GM19468 (cell line): ENCODE data around the gene NEGR1.

ENCODE experiments used
- ATAC-seq: cut with Tn5 transposase; IDR thresholded peaks from one replicate; pipeline ENCODE4 v1.9.1; 2021; ENCODE audit warnings: mild to moderate bottlenecking, moderate library complexity, moderate number of reproducible peaks; ENCODE audit not compliant: unreplicated experiment; ENCODE audit errors: extremely low read depth

NEGR1 gene

DNA sequence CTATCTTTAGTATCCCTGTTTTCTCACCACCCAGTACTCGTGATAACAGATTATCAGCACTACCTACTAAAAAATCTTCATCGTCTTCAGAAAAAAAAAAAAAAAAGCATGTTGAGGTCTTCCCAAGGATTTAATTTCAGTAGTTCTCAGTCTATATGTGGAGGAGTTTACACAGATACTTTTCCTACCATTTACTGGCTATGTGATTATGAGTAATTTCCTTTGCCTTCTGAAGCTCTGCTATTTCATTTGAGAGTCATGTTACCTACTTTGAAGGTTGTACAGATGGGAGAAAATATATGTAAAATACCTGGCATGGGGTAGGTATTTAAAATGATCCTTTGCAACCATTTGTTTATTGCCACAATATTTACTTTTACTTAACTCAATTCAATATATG is 399.7 kb downstream of the NEGR1 start:
- ATAC-seq = no peak

DNA sequence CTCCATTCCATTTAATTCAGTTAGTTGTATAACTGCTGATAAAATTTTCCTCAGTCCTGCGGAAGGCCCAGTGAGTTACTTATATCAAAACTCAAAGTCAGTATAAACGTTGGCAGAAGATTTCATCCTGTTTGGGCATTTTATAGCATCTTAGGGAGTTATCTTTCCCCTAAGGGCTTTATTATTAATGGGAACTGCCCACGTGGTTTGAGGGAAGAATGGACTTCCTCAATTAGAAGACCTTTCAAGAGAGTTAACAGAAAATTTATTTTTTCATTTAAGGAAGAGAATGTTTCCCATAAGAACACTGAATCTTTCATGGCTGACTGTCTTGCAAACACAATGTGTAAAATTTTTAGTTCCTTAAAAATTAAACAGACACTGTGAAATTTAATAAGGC is 400.1 kb downstream of the NEGR1 start:
- ATAC-seq = no peak

GRCh38 chr1:71881611-71882010 is 400.7 kb downstream of the NEGR1 start:
- no peak for ATAC-seq

DNA sequence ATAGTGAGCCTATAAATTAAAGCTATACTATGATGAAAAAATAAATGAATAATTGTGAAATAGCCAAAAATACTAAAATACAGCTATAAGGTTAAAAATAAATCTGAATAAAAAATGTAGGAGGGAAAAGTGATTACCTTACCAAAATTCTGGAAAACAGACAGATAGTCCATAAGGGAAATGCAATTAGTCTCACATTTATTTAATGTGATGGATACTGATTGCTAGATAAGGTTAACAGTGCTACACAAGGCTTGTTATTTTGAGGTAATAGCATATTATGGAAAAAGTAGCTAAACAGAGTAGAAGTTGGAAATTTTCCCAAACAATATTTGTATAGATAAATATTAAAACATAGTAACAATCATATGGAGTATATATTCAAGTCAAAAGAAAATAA is 413.0 kb downstream of the NEGR1 start:
- ATAC-seq = no peak

- ATAC-seq = no peak
Measured at GRCh38 chr1:71862756-71863155, 419.6 kb downstream of the NEGR1 start.

DNA sequence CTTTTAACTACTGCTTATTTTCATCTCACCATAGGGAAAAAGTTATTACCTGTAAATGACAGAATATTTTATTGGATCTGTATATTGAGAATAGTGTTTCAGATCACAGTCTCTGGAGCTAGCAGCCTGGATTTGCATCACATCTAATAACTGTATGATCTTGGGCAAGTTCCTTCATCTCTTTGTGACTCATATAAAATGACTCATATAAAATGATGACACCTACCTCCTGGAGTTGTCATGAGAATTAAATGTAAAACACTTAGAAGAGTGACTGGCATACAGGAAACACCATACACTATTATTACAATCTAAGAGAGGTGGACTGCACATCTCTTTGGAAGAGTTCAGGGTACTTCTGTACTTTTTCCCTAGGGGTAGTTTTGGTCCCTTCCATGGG is 421.3 kb downstream of the NEGR1 start:
- no peak for ATAC-seq

DNA sequence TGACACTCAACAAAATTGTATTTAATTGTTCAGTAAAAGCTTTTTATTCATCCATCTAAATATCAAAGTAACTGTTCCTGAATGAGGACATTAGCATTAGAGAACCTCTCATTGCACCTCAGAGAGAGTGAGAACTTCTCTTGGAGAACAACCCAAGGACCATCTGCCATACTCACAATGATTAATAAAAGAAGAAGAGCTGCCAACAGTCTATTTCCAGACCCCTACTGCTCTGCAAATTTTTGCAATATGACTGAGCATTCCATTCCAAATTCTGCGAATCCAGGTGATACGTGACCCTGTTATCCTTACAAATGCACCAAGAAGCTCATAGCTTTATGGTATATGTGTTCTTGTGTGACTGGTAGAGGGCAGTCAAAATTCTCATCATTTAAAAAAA is 422.5 kb downstream of the NEGR1 start:
- ATAC-seq = no peak

- ATAC-seq = no peak
Measured at GRCh38 chr1:71857862-71858261, 424.5 kb downstream of the NEGR1 start.

- ATAC-seq = no peak
Measured at GRCh38 chr1:71853360-71853759, 429.0 kb downstream of the NEGR1 start.

GRCh38 chr1:71850936-71851335 is 431.4 kb downstream of the NEGR1 start:
- no peak for ATAC-seq

DNA sequence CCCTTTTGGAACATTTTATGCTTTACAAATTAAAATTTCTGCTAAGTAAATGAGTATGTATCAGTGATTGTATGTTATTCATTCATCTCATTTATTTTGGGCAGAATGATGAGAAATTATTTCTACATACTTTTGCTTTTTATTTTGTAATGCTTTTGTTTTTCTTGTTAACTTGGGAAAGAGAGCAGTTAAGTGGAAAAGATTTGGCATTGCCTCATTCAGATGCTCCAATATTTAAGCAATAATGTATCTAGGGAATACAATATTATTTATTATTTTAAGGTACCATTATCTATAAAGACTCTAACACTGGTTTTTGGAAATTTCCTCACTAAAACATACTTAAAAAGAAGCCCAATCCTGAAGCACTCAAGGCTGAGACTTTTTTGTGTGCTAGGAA is 431.8 kb downstream of the NEGR1 start:
- no peak for ATAC-seq

DNA sequence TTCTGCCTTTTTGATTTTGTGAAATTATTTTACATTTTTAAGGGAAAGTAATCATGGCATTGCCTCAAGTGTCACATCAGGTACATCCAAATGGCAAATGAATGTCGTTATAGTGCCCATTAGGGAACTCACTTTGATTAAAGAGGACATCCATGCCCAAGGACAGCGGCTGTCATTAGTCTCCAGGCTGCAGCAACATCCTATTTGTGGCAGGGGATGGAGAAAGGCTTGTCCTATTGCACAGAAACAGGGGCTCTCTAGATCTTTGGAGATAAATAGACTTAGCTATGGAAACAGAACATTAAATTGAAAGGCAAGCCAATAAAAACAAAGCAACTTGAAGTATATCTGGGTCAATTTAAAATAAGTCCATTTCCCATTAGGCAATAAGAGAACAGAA is 439.3 kb downstream of the NEGR1 start:
- ATAC-seq = no peak

GRCh38 chr1:71839876-71840275 is 442.5 kb downstream of the NEGR1 start:
- ATAC-seq = no peak

DNA sequence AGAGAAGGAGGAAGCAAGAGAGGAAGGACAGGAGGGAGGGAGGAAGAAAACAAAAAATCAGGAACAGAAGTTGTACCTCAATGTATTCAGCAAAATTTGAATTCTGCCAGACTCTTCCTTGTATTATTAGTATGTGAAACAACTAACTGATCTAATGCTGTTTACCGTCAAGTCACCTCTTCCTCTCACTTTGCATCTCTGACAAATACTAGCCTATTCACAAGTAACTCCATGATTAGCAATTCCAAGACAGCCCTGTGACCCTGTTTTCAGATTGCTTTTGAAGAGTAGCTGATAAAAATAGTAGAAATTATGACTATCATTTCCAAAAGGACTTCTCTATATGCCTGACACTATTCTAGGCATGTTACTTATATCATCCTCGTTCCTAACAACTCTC is 445.4 kb downstream of the NEGR1 start:
- ATAC-seq = no peak

- peak; percentile 72 for ATAC-seq
Measured at GRCh38 chr1:71835442-71835813, 446.9 kb downstream of the NEGR1 start.

- no peak for ATAC-seq
Measured at GRCh38 chr1:71834601-71835441, 447.5 kb downstream of the NEGR1 start.

DNA sequence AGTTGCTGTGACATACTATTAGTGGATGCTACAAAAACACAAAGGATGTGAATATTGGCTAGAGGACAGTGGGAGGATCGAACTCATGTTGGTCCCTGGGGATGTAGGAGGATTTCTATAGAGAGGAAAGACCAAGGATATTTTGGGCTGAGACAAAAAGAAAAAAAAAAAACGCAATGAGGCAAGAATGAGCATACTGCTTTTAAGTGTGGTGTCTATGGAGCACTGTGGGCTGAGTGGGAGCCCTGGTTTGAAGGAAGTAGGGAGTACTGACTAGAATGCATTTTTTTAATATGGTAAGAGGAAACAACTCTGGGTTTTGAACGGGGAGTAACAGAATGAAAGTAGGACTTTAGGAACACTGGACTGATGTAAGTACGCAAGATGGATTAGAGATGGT is 450.7 kb downstream of the NEGR1 start:
- ATAC-seq = no peak

DNA sequence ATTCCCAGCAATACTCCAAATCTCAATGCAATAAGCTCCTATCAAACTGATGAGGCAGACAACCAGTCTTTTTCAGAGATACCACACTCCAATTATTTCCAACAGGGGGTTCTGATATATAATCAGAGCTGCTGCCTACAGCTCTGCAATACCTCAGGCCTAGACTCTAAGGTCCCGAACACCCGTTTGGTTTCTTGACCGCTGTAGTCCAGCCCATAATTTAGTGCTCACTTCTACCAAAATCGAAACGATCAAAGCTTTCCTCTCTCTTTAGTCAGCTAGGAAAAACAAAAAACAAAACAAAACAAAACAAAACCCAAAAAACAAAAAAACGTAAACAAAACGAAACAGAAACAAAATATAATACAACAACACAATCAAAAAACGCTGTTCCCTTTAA is 453.0 kb downstream of the NEGR1 start:
- no peak for ATAC-seq

DNA sequence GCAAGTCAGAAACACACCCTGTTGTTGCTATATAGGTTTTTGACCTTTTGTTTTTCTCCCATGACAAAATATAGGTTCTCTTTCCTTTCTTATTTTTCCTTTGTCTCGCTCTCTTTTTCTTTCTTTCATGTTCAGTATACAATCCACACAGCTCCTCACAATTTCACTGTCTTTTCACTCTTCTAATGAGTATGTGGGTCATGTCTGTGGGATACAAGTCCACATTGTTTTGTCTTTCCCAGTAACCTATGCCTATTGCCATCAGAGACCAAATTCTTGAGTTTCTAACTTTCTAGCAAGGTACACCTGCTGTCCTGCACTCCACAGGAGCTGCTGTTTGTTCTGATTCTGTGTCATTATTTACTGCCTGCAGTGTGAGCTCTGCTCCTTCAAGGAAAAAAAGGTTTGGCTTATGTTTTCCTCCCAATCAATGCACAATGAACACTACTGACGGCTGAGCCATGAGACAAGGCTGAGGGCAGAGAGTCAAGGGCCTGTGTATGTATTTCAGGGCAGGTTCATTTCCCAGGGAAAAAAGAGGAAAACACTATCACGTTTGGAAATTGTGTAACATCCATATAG is 453.8 kb downstream of the NEGR1 start:
- ATAC-seq = no peak

DNA sequence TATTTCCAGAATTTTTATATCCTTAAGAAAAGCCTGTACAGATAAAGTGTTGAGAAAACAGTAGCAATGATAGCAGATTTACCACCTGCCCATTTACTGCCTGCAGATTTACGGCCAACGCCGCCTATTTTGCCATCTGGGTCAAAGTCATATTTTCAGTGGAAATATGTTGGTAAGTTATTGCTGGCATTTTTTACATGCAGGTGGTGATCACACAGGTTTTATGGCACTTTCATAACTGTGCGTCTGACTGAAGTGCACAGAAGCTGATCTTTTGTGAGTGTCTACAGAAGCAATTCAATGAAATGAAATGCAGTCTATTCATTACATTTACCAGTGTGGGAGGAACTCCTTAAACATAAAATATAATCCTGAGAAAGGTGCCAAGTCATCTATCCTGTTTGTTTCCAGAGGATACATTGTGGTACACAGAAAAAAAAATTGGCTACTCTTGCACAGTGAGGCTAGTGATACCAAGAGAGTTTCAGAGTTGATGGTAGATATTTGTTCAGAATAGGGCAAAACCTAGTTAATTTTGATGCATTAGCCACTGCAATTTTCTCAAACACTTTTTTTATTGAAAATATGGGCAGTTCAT is 458.5 kb downstream of the NEGR1 start:
- ATAC-seq = no peak

DNA sequence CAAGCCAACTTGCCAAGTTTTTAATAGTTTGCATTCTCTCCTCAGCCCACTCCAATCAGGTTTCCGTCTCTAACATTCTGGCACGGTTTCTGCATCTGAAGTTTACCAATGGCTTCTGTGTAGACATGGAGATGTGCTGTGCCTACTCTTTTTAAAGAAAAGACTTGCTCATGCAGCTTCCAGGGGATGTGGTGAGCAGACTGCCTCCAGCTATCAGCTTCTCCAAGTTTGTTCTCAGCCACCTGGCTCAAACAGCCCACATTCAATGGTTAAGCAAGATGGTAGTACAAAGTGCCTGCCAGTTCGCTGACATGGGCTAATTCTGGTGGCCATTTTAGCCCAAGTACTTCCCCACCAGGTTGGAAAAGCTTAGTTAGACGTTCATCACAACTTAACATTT is 465.3 kb downstream of the NEGR1 start:
- no peak for ATAC-seq

GRCh38 chr1:71809085-71809484 is 473.3 kb downstream of the NEGR1 start:
- no peak for ATAC-seq
